Duodenal mucosa (tissue), 2 donors: ENCODE results near the gene IRF8.

Experiments used
- H3K27ac ChIP-seq: one replicate; pipeline ENCODE4 v1.7.0; 2013; ENCODE audit warnings: low read depth, low read length
- H3K27me3 ChIP-seq, 2 donors: one replicate each; pipeline ENCODE4 v1.7.0; 2013; ENCODE audit warnings: low read length in 2 of 2, control low read depth in 1 of 2; ENCODE audit not compliant: insufficient read depth in 2 of 2, control insufficient read depth in 1 of 2
- H3K36me3 ChIP-seq, 2 donors: one replicate each; pipeline ENCODE4 v1.7.0; 2013; ENCODE audit warnings: low read length in 2 of 2, control low read depth in 1 of 2; ENCODE audit not compliant: insufficient read depth in 2 of 2, control insufficient read depth in 1 of 2
- H3K4me1 ChIP-seq, 2 donors: one replicate each; pipeline ENCODE4 v1.7.0; 2013; ENCODE audit warnings: low read length in 2 of 2, control low read depth in 1 of 2; ENCODE audit not compliant: insufficient read depth in 2 of 2, control insufficient read depth in 1 of 2
- H3K4me3 ChIP-seq, 2 donors: one replicate each; pipeline ENCODE4 v1.7.0; 2013; ENCODE audit warnings: low read length in 2 of 2, low read depth in 1 of 2
- H3K9ac ChIP-seq, 2 donors: one replicate each; pipeline ENCODE4 v1.7.0; 2013; ENCODE audit warnings: low read length in 2 of 2, low read depth in 1 of 2
- H3K9me3 ChIP-seq, 2 donors: one replicate each; pipeline ENCODE4 v1.7.0; 2013; ENCODE audit warnings: low read length in 2 of 2, control low read depth in 1 of 2; ENCODE audit not compliant: control insufficient read depth in 1 of 2

The IRF8 gene

DNA sequence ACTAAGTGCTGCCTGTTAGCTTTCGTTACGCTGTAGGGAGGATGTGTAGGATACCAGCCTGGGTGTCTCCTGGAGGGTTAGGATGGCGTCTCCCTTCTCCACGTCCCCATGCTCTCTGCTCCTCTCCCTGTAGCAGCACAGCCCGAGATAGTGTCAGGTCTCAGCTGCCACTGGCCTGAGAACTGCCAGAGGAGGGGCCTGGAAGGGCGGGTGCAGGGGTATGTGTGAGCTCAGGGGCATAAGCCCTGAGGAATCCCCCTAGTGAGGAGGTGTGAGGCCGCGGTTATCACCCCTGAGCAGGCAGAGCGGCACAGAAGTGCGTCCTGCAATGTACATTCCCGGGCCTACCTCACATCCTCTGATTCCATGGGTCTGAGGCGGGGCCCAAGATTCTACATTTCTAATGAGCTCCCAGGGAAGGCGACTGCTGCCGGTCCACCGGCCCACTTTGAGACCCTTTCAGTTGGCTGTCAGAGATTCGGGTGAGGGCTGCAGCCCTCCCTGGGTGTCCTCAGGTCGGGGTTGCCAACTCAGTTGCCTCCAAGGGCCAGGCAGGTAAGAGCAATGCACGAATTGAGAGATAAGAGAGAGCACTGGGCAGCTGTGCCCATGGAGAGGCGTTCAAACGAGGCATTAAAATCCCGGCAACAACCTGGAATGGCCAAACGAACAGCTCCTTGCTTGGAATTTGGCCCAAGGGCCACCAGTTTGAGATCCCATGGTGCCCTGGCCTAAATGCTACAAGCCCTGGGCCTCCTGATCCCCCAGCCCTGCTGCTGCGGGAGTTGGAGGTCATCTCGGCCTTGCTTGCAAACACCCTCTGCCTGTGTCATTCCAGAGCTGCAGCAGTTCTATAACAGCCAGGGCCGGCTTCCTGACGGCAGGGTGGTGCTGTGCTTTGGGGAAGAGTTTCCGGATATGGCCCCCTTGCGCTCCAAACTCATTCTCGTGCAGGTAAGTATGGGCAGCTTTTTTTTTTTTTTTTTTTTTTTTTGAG, 20.6 kb downstream of the IRF8 start:
- no peaks in the 10 kb centered on the region for H3K27me3 ChIP-seq
- H3K36me3 ChIP-seq, result peaks cover 32 to 55% of the 10 kb centered on the region in 2 donors
- H3K27ac ChIP-seq, result no peak overlapping the region
- H3K4me3 ChIP-seq, result no peak overlapping the region
- no peak overlapping the region for H3K9ac ChIP-seq
- no peaks in the 10 kb centered on the region for H3K9me3 ChIP-seq
- H3K4me1 ChIP-seq, result peaks cover 27 to 34% of the 10 kb centered on the region in 2 donors

DNA sequence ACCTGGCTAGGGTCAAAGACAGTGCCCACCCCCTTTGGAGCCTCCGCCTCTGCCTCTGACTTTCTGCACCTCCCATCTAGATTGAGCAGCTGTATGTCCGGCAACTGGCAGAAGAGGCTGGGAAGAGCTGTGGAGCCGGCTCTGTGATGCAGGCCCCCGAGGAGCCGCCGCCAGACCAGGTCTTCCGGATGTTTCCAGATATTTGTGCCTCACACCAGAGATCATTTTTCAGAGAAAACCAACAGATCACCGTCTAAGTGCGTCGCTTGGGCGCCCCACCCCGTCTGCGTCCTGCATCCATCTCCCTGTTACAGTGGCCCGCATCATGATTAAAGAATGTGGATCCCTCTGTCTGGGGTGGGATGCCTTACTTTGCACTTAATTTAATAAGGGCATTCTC, 22.1 kb downstream of the IRF8 start:
- Histone ChIP-seq H3K4me3 (no peak overlapping the region), H3K9ac (no peak overlapping the region), H3K9me3 (no peaks in the 10 kb centered on the region), H3K27ac (no peak overlapping the region), H3K27me3 (no peaks in the 10 kb centered on the region), H3K4me1 (peaks cover 15 to 25% of the 10 kb centered on the region in 2 donors), H3K36me3 (peaks cover 32 to 48% of the 10 kb centered on the region in 2 donors)

DNA sequence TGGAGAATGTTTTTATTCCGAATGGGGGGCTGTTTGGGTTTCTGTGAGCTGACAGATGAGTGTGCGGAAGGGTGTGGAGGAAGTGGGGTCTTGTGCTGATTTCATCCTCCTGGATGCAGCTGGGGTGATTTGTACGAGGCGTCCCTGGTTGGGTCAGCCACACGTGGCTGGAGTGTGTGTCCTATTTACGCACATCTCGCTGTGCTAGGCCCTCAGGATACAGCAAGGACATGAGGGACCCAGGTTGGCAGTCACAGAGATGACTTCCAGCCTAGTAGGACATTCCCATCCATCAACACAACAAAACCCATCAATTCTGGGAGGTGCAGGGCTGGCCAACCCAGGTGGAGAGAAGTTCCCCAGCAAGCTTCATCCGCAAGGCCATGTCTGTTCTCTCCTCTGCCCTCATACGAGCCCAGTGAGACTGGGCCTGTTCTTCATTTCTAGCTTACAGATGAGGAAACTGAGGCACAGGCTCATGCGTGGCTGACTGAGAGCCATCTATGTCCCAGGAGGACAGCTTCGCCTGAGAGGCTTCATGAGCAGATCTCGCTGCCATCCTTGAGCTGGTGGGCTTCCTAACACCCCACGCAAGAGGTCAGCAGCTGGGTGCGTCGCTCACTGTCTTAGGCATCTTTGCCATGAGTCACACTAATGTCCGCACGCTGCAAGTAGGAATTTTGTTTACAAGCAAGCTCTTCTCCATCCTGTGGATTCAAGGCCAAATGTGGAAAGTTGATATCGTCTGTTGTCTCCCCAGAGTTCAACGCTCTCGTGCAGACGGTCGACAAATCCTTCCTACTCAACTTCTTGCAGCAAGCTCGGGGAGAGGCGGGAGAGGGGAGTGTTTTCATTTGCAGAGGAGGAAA, 24.4 kb downstream of the IRF8 start:
- Histone ChIP-seq H3K27ac (peak overlapping the region; percentile 57), H3K36me3 (peaks cover 25 to 41% of the 10 kb centered on the region in 2 donors), H3K4me1 (peaks cover 3 to 12% of the 10 kb centered on the region in 2 donors), H3K27me3 (no peaks in the 10 kb centered on the region), H3K9me3 (no peaks in the 10 kb centered on the region), H3K4me3 (no peak overlapping the region), H3K9ac (no peak overlapping the region)

DNA sequence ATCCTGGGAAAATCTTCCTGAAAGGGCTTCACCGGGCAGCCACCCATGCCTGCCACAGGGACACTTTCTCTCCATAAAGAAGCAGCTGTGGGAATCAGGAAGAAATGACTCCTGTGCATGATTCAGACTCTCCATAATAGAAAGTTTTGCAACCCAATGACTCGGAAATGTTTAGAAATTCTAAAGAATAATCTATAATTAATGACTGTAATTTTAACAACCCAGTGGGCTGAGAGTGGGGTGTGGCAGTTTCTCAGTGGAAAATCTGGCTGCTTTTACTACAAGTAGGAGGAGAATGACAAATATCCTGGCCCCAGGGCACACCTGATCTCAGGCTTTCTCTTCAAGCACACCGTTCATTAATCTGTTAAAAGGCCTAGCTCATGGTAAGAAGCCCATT, 25.7 kb downstream of the IRF8 start:
- Histone ChIP-seq H3K36me3 (peaks cover 13 to 28% of the 10 kb centered on the region in 2 donors), H3K27me3 (no peaks in the 10 kb centered on the region), H3K4me1 (peaks cover 9 to 25% of the 10 kb centered on the region in 2 donors), H3K9ac (no peak overlapping the region), H3K9me3 (no peaks in the 10 kb centered on the region), H3K27ac (no peak overlapping the region), H3K4me3 (no peak overlapping the region)

DNA sequence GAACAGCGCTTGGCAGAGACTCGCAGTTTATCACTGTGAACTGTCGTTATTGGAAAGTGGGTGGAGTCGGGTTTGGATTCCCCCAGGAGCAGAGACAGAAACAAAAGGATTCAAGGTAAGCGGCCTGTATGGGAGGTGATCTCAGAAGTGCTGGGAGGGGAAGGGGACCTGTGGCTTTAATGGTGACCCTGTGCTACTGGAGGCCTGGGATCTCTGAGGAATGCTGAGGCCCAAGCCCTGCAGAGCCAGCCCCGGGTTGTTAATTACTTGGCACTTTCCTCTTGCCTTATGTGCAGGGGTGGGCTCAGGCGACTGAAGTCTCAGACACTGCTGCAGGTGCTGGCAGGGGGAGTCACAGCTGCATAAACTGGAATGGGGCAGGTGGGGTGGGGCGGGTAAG, 27.4 kb downstream of the IRF8 start:
- no peak overlapping the region for H3K4me3 ChIP-seq
- H3K9ac ChIP-seq, result no peak overlapping the region
- no peaks in the 10 kb centered on the region for H3K27me3 ChIP-seq
- H3K4me1 ChIP-seq, result peaks cover 11 to 28% of the 10 kb centered on the region in 2 donors
- no peak overlapping the region for H3K27ac ChIP-seq
- no peaks in the 10 kb centered on the region for H3K9me3 ChIP-seq
- H3K36me3 ChIP-seq, result peaks cover 5 to 14% of the 10 kb centered on the region in 2 donors

DNA sequence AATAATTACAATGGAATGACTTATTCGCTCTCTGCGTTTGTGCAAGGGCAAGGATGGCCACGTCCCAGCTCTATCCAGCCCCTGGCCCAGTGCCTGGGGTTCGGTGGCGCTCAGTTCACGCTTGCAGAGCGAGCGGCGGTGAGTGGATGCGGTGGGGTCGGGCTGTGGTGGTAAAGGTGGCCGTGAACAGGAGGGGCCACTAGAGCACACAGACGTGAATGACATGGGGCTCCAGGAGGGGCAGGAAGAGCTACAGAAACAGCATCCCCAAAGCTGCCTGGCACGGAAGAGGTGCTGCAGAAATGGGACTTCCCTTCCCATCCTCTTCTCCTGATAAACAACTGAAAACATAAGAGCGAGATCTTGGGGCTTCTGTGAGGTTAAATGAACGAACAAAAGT, 28.4 kb downstream of the IRF8 start:
- no peak overlapping the region for H3K27ac ChIP-seq
- H3K9ac ChIP-seq, result no peak overlapping the region
- H3K4me1 ChIP-seq, result peaks cover 16 to 28% of the 10 kb centered on the region in 2 donors

DNA sequence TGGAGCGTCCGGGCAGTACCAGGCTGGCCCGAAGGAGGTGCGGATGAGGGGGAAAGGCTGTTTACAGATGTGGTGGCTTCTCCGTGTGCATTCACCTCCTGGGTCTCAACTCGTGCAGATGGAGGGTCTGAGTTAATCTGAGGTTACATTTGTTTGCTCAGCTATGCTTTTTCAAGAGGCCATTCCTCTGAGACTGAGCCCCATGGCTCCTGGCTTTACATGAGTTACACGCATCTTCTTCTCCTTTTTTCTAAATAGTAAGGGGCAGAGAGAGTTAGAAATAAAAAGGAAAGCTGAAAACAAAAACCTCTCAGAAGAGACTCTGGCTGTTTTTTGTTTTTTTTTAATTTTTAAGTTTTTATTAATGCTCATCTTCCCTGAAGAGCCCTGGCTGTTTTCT, 29.0 kb downstream of the IRF8 start:
- Histone ChIP-seq H3K4me3 (no peak overlapping the region), H3K4me1 (peaks cover 16 to 28% of the 10 kb centered on the region in 2 donors), H3K9ac (no peak overlapping the region), H3K27ac (no peak overlapping the region), H3K27me3 (no peaks in the 10 kb centered on the region), H3K9me3 (no peaks in the 10 kb centered on the region), H3K36me3 (peaks cover 0 to 6% of the 10 kb centered on the region in 2 donors)

More for the DNA sequence above, 28.4 kb downstream of the IRF8 start:
- Histone ChIP-seq H3K36me3 (peaks cover 0 to 6% of the 10 kb centered on the region in 2 donors), H3K4me3 (no peak overlapping the region), H3K9me3 (no peaks in the 10 kb centered on the region), H3K27me3 (no peaks in the 10 kb centered on the region)

DNA sequence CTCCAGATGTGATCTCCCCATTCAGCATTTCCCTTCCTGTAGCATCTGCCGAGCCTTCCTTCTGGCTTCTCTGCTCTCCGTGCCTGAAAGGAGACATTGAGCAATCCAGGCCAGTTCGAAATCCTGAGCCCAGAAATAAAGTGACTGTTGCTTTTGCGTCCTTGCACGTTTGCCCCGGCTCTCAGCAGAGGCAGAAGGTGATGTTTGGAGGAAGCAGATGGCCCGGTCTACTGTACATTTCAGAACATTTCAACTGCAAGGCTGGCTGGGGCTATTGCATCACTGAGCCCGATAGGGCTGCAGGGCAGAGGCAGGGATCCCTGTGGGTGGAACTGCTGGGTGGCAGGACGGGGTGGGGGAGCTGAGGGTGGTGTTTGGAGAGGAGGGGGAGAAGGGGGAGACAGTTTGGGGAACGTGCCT, 29.4 kb downstream of the IRF8 start:
- Histone ChIP-seq H3K9me3 (no peaks in the 10 kb centered on the region), H3K27ac (no peak overlapping the region), H3K4me3 (no peak overlapping the region), H3K4me1 (peaks cover 16 to 28% of the 10 kb centered on the region in 2 donors), H3K27me3 (no peaks in the 10 kb centered on the region), H3K36me3 (peaks cover 0 to 2% of the 10 kb centered on the region in 2 donors), H3K9ac (no peak overlapping the region)

DNA sequence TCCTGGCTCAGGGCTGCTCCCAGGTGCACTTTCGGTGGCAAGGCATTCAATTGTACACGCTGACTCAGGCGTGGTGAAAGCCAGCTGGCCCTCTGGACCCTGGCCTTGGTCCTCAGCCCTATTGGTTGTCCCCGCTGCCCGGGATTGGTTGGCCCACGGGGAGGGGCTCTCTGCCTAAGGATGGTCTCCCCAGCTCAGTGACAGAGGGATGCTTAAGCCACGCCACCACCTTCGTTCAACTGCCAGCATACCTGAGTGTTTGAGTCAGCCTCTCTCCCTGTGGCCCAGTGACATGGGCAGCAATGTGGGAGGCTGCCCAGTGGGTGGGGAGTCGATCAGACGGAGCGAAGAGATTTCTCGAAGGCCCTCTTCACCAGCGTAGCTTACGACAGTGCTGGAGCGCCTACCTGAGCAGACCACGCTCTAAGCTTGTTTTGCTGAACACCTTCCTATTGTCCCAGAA, 30.3 kb downstream of the IRF8 start:
- no peak overlapping the region for H3K4me3 ChIP-seq
- H3K36me3 ChIP-seq, result no peaks in the 10 kb centered on the region
- no peak overlapping the region for H3K9ac ChIP-seq
- no peaks in the 10 kb centered on the region for H3K9me3 ChIP-seq
- H3K27ac ChIP-seq, result no peak overlapping the region
- H3K27me3 ChIP-seq, result no peaks in the 10 kb centered on the region
- H3K4me1 ChIP-seq, result peaks cover 16 to 24% of the 10 kb centered on the region in 2 donors

DNA sequence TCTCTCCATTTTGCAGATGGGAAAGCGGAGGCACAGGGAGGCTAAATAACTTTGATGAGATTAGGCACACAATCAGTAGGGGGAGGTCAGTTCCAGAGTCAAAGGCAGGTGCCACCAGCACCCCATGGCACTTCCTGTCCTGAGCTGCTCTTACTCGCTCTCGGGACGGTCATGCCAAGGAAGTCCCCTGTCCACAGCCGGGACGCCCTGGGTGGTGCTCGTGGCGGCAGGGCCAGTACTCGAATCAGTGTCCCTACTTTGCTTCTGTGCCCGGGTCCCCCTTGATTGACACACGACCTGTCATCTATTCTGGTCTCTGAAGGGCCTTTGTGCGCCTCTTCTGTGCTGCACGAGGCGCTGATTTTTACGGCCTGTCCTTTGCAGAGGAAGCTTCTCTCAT, 31.3 kb downstream of the IRF8 start:
- H3K27ac ChIP-seq, result no peak overlapping the region
- no peak overlapping the region for H3K4me3 ChIP-seq
- H3K4me1 ChIP-seq, result peaks cover 16% of the 10 kb centered on the region in 2 donors
- no peaks in the 10 kb centered on the region for H3K36me3 ChIP-seq
- H3K9ac ChIP-seq, result no peak overlapping the region
- no peaks in the 10 kb centered on the region for H3K9me3 ChIP-seq
- H3K27me3 ChIP-seq, result no peaks in the 10 kb centered on the region
